ENCODE data around the gene TMPRSS7. TPM values are rescaled to one million over a fixed set of nuclear protein-coding genes. Genes with fewer than 3 reads are reported as not detected.

TMPRSS7 gene
- total RNA-seq, 3 donors from 2014 or later, result 0.12 TPM; not detected in 2

- DNase-seq (no peak), ATAC-seq (no peak)
- no peak for TF ChIP-seq CTCF (IDR thresholded peaks at IDR 0.05)
- no peaks in the 10 kb centered on the region for H3K4me1 ChIP-seq (ENCODE audit: low read depth)
- intact Hi-C loops (cut with DNase I, micrococcal nuclease), result no loop called here
- H3K36me3 ChIP-seq (ENCODE audit: low read depth), result no peaks in the 10 kb centered on the region
- no peak overlapping the region for H3K4me3 ChIP-seq
- H3K9me3 ChIP-seq, result no peaks in the 10 kb centered on the region
Measured at GRCh38 chr3:112124907-112125607, 90.5 kb downstream of the TMPRSS7 start.

- ATAC-seq (peak; percentile 20), DNase-seq (no peak)
- H3K9me3 ChIP-seq, result no peaks in the 10 kb centered on the region
- H3K4me3 ChIP-seq, result no peak overlapping the region
- H3K36me3 ChIP-seq (ENCODE audit: low read depth), result no peaks in the 10 kb centered on the region
- H3K4me1 ChIP-seq (ENCODE audit: low read depth), result no peaks in the 10 kb centered on the region
- no peak for TF ChIP-seq CTCF (IDR thresholded peaks at IDR 0.05)
- intact Hi-C loops (cut with DNase I, micrococcal nuclease), result no loop called here
Measured at GRCh38 chr3:112126511-112126911, 92.0 kb downstream of the TMPRSS7 start.

GRCh38 chr3:112127522-112128494 is 93.3 kb downstream of the TMPRSS7 start:
- Histone ChIP-seq H3K4me1 (ENCODE audit: low read depth) (no peaks in the 10 kb centered on the region), H3K9me3 (no peaks in the 10 kb centered on the region), H3K36me3 (ENCODE audit: low read depth) (no peaks in the 10 kb centered on the region), H3K4me3 (no peak overlapping the region)
- intact Hi-C loops (cut with DNase I, micrococcal nuclease), result no loop called here
- no peak for DNase-seq
- ATAC-seq, result peak; percentile 26
- no peak for TF ChIP-seq CTCF (IDR thresholded peaks at IDR 0.05)

- DNase-seq (no peak), ATAC-seq (peak; percentile 60)
- H3K9me3 ChIP-seq, result no peaks in the 10 kb centered on the region
- H3K4me3 ChIP-seq, result no peak overlapping the region
- no peak for TF ChIP-seq CTCF (IDR thresholded peaks at IDR 0.05)
- intact Hi-C loops (cut with DNase I, micrococcal nuclease), result no loop called here
- peaks cover 4% of the 10 kb centered on the region for H3K4me1 ChIP-seq (ENCODE audit: low read depth)
- H3K36me3 ChIP-seq (ENCODE audit: low read depth), result no peaks in the 10 kb centered on the region
Measured at GRCh38 chr3:112128843-112129727, 94.5 kb downstream of the TMPRSS7 start.

GRCh38 chr3:112129925-112130637 is 95.5 kb downstream of the TMPRSS7 start:
- Histone ChIP-seq H3K4me3 (no peak overlapping the region), H3K4me1 (ENCODE audit: low read depth) (peaks cover 8% of the 10 kb centered on the region), H3K9me3 (no peaks in the 10 kb centered on the region), H3K36me3 (ENCODE audit: low read depth) (no peaks in the 10 kb centered on the region)
- intact Hi-C loops (cut with DNase I, micrococcal nuclease), result no loop called here
- TF ChIP-seq CTCF (IDR thresholded peaks at IDR 0.05), result no peak
- DNase-seq (no peak), ATAC-seq (no peak)
